Measurements from ENCODE around the gene RABL6.

RABL6 gene

DNA sequence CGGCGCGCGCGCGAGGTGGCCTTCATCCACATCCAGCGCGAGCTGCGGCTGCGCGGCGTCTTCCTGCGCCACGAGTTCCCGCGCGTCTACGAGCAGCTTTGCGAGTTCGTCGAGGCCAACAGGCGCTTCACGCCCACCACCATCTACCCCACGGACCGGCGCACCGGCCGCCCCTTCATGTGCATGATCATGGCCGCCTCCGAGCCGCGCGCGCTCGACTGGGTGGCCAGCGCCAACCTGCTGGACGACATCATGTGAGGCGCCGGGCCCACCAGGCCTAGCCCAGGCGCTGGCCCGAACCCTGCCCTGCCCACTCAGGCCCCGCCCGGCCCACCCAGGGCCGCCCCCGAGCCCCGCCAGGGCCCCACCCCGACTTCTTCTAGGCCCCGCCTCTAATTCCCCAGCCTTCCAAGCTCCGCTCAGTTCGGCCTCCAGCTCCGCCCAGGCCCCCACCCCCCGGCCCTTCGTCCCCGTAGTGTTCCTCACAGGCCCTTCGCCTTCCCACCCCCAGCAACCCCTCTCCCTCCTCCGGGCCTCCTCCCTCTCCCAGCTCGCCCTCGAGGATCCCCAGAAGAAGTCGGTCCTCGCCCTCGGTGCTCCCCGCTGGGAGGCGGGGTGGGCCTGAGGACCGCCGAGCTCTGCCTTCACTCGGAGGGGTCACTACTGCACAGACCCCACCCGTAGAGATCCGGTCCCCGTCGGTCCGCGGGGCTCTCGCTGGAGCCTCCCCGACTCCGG lies 39.5 kb downstream of the RABL6 start:
- TF ChIP-seq, protein P1, sequence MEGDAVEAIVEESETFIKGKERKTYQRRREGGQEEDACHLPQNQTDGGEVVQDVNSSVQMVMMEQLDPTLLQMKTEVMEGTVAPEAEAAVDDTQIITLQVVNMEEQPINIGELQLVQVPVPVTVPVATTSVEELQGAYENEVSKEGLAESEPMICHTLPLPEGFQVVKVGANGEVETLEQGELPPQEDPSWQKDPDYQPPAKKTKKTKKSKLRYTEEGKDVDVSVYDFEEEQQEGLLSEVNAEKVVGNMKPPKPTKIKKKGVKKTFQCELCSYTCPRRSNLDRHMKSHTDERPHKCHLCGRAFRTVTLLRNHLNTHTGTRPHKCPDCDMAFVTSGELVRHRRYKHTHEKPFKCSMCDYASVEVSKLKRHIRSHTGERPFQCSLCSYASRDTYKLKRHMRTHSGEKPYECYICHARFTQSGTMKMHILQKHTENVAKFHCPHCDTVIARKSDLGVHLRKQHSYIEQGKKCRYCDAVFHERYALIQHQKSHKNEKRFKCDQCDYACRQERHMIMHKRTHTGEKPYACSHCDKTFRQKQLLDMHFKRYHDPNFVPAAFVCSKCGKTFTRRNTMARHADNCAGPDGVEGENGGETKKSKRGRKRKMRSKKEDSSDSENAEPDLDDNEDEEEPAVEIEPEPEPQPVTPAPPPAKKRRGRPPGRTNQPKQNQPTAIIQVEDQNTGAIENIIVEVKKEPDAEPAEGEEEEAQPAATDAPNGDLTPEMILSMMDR (IDR thresholded peaks at IDR 0.05), result no peak

DNA sequence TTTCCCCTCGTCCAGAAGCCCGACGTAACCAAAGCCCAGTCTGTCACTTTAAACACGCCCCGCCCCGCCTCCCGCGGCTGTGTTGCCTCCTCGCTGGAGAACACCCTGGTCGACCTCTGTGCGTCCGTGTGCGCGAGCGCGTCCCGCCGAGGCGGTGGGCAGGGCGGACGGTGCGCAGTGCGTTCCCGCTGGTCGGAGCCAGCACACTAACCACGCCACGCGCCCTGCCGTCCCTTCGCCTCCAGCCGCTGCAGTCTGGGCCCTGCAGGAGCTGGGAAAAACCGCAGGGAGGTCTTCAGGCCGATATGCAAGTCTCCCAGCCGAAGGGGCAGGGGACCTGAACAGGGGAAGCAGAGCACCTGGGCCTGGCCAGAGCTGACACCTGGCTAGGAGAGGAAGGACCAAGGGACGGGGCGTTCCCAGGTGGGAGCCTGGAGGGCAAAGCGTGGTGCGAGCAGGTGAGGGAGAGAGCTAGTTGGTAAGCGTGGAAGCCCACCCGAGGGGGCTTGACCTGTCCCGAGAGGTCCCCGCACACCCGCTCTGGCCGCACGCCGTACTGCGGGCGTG lies 40.2 kb downstream of the RABL6 start:
- TF ChIP-seq, protein P1 (IDR thresholded peaks at IDR 0.05), result no peak

DNA sequence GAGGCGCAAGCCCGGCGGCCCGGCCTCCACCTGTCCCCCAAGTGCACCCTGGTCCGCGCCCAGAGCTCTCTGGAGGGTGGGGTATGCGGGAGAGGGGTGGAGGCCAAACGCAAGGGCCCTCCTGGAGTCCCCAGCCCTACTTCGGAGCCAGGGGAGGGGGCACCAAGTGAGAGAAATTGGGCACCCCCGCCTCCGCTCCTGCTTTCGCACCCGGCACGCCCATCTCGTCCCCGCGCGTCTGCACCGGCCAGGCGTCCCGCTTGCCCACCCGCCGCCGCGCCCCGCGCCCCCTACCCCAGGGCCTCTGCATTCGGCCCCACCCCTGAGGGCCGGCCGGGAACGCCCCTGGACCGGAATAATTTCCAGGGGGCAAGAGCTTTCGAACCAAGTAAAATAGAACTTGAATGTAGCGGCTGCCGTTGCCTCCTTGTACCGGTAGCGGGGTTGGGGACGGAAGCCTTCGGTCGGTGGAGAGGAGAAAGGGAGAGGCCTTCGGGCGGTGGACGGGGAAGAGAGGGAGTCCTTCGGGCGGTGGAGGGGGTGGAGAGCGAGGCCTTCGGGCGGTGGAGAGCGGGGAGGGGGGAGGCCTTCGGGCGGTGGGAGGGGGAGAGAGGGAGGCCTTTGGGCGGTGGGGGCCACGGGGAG lies 40.8 kb downstream of the RABL6 start:
- TF ChIP-seq, protein P1 (IDR thresholded peaks at IDR 0.05), result no peak

DNA sequence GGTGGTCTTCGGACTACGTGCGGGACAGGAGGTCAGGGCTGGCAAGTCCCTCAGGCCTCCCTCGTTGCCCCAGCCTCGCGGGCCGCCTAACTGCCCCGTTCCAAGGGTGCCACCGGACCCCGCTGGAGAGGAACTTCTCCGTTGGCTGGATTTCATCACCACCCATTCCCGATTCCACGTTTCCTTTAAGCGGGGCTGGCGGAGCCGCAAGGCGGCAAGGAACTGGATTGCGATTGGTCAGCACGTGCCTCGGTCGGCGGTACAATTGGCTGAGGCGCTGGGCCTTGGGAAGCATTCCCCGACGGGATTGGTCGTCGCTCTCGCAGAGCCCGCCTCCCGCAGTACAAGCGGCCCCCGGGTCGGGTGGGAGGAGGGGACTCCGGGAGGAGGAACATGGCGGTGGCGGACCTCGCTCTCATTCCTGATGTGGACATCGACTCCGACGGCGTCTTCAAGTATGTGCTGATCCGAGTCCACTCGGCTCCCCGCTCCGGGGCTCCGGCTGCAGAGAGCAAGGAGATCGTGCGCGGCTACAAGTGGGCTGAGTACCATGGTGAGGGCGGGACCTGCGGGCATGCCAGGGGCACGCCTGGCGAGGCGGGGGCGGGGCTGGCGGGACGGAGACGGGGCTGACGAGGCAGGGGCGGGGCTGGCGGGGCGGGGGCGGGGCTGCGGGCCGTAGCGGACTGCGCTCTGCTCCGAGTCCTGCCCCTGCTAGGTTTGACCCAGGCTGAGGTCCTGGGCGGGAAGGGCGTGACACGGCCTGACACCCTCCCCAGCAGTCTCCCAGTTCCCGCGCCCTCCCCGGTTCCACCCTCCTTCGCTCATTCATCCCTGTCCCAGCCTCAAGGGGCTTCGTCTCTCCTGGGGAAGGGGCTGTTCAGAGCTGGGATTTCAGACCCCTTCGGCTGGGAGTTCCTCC lies 41.6 kb downstream of the RABL6 start, which contains the start of gene PHPT1:
Gene PHPT1, plus strand, starts transcription at position 372 of the 922 bp plus-strand sequence. Its CDS starts 22 bp downstream, at position 394.
- TF ChIP-seq, protein P1 (IDR thresholded peaks at IDR 0.05), result no peak

DNA sequence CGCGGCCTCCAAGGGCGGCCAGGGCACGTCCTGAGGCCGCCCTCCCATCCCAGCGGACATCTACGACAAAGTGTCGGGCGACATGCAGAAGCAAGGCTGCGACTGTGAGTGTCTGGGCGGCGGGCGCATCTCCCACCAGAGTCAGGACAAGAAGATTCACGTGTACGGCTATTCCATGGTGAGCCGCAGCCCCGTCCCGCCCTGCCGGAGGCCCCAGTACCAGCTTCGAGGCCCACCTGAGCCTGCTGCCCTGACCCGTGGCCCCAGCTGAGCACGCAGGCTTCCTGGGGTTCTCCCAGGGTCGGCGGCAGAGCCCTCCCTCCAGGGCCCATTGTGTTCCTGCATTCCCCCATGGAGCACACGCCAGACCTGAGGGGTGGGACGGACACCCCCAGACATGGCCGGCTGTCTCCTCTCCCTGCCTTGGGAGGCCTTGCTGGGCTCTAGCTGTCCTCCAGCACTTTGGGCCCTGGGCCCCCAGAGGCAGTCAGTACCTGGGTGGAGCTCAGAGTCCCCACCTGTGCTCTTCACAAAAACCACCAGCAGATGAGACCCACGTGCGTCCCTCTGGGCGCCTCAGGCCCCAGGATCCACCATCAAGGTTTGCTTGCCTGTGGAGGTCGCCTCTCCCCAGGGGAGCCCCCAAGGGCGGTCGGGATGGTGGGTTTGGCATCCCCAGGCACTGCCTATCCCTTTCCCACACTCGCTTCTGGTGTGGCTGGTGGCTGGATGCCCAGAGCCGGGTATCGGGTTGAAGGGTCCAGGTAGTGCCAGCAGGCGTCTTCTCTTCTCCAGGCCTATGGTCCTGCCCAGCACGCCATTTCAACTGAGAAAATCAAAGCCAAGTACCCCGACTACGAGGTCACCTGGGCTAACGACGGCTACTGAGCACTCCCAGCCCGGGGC lies 42.5 kb downstream of the RABL6 start:
- TF ChIP-seq, protein P1 (IDR thresholded peaks at IDR 0.05), result no peak

DNA sequence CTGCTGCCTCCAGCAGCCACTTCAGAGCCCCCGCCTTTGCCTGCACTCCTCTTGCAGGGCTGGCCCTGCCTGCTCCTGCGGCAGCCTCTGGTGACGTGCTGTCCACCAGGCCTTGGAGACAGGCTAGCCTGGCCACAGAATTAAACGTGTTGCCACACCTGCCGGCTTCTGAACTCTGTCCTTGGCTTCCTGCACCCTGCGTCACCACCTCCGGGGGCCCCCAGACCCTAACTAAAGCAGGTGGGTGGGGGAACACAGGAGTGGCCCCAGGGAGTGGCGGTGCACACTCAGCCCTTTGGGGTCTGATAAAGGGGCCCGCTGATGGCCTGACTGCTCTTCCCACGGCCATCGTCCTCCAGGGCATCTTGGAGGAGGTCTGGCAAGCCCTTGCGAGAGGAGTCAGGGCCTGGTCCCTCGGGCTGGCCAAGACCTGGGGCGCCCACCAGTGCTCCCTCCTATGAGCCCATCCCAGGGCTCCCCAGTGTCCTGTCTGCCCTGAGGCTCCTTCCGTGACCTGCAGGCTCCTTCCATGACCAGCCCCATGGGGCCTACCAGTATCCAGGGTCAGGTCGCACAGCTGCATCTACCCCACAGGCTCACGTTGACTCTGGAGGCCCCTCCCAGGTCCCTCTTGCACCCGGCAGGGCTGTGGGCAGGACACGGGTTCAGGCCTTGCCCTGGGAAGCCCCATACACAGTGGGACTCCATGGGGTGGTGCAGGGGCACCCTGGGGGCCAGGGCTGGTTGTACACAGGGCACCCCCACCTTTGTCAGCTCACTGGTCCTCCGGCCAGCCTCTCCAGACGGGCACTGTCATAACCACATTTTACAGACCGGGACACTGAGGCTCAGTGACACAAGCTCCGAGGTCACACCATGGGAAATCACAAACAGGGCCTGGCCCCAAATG lies 43.4 kb downstream of the RABL6 start:
- TF ChIP-seq, protein P1 (IDR thresholded peaks at IDR 0.05), result no peak
